ENCODE results near the gene MRPL30.
"Not testable (repeated sequence)": the region's sequence is repeated elsewhere in the genome, so short reads cannot be mapped to it uniquely, and the experiment has no call there.

The MRPL30 gene

GRCh38 chr2:99201959-99202678 lies 21.1 kb downstream of the MRPL30 start:
- Mint-ChIP-seq H3K4me3 (no peak overlapping the region), H3K36me3 (peaks cover 20% of the 10 kb centered on the region), H3K4me1 (no peaks in the 10 kb centered on the region), H3K9me3 (peaks cover 8% of the 10 kb centered on the region), H3K27ac (no peak overlapping the region), H3K27me3 (no peaks in the 10 kb centered on the region)
- CTCF ChIA-PET = no interaction called here
- no peak for DNase-seq

GRCh38 chr2:99205491-99205890 lies 24.5 kb downstream of the MRPL30 start:
- Mint-ChIP-seq H3K36me3 (peaks cover 16% of the 10 kb centered on the region), H3K9me3 (peaks cover 8% of the 10 kb centered on the region), H3K4me3 (no peak overlapping the region), H3K27ac (no peak overlapping the region), H3K4me1 (peaks cover 5% of the 10 kb centered on the region), H3K27me3 (no peaks in the 10 kb centered on the region)
- no peak for DNase-seq
- CTCF ChIA-PET = no interaction called here

- H3K36me3 Mint-ChIP-seq = no peaks in the 10 kb centered on the region
- CTCF ChIA-PET = interaction anchor here (0.6 kb wide), 1 partner anchor 544 kb away, joined by 5 read pairs; no protein-coding TSS in a partner anchor
- H3K27ac Mint-ChIP-seq = no peak overlapping the region
- no peaks in the 10 kb centered on the region for H3K27me3 Mint-ChIP-seq
- peaks cover 5% of the 10 kb centered on the region for H3K4me1 Mint-ChIP-seq
- no peaks in the 10 kb centered on the region for H3K9me3 Mint-ChIP-seq
- no peak for DNase-seq
- no peak overlapping the region for H3K4me3 Mint-ChIP-seq
Observed at GRCh38 chr2:99216096-99216495, 35.1 kb downstream of the MRPL30 start.

- H3K4me3 Mint-ChIP-seq = no peak overlapping the region
- no peaks in the 10 kb centered on the region for H3K36me3 Mint-ChIP-seq
- peaks cover 5% of the 10 kb centered on the region for H3K4me1 Mint-ChIP-seq
- H3K27ac Mint-ChIP-seq = no peak overlapping the region
- CTCF ChIA-PET = no interaction called here
- H3K9me3 Mint-ChIP-seq = no peaks in the 10 kb centered on the region
- H3K27me3 Mint-ChIP-seq = no peaks in the 10 kb centered on the region
- DNase-seq = no peak
Observed at GRCh38 chr2:99217929-99218501, 37.0 kb downstream of the MRPL30 start.

GRCh38 chr2:99233177-99233576 lies 52.2 kb downstream of the MRPL30 start:
- H3K27me3 Mint-ChIP-seq, H3K36me3 Mint-ChIP-seq, H3K4me1 Mint-ChIP-seq, DNase-seq, H3K27ac Mint-ChIP-seq, H3K4me3 Mint-ChIP-seq, CTCF ChIA-PET: not testable (repeated sequence)
- peaks cover 16% of the 10 kb centered on the region for H3K9me3 Mint-ChIP-seq

- DNase-seq = no peak
- H3K27me3 Mint-ChIP-seq = no peaks in the 10 kb centered on the region
- no peaks in the 10 kb centered on the region for H3K36me3 Mint-ChIP-seq
- no peak overlapping the region for H3K27ac Mint-ChIP-seq
- CTCF ChIA-PET = no interaction called here
- no peak overlapping the region for H3K4me3 Mint-ChIP-seq
- no peaks in the 10 kb centered on the region for H3K4me1 Mint-ChIP-seq
- peaks cover 3% of the 10 kb centered on the region for H3K9me3 Mint-ChIP-seq
Observed at GRCh38 chr2:99238599-99238998, 57.6 kb downstream of the MRPL30 start.

- Mint-ChIP-seq H3K27ac (no peak overlapping the region), H3K9me3 (no peaks in the 10 kb centered on the region)
Observed at GRCh38 chr2:99240431-99240830, 59.4 kb downstream of the MRPL30 start.

GRCh38 chr2:99242151-99242550 lies 61.2 kb downstream of the MRPL30 start:
- no peak overlapping the region for H3K4me3 Mint-ChIP-seq
- CTCF ChIA-PET = no interaction called here
- no peaks in the 10 kb centered on the region for H3K36me3 Mint-ChIP-seq
- H3K9me3 Mint-ChIP-seq = no peaks in the 10 kb centered on the region
- H3K27ac Mint-ChIP-seq = no peak overlapping the region
- no peaks in the 10 kb centered on the region for H3K27me3 Mint-ChIP-seq
- DNase-seq = no peak
- no peaks in the 10 kb centered on the region for H3K4me1 Mint-ChIP-seq

More at GRCh38 chr2:99240431-99240830, 59.4 kb downstream of the MRPL30 start:
- no peak for DNase-seq
- Mint-ChIP-seq H3K27me3 (no peaks in the 10 kb centered on the region), H3K4me1 (no peaks in the 10 kb centered on the region), H3K4me3 (no peak overlapping the region), H3K36me3 (no peaks in the 10 kb centered on the region)
- CTCF ChIA-PET = no interaction called here

All from activated naive CD4-positive, alpha-beta T cell treated with anti-CD3 and anti-CD28 coated beads, Interleukin-2, amount 10 ng/mL, durations not matched to agents 7 days and 5 days (primary cell).